Astrocyte (in vitro differentiated cells and primary cell): ENCODE measurements around the gene ADAMTS8. TPM values are rescaled to one million over a fixed set of nuclear protein-coding genes. Genes with fewer than 3 reads are reported as not detected.

Source experiments
- DNase-seq: peaks from one replicate; pipeline ENCODE4 v3.0.0-alpha.2; 2010; ENCODE audit warnings: low read depth
- FAIRE-seq: peaks from 2 replicates; lab custom pipeline; 2011; peaks lifted over from hg19 to GRCh38; lab: Jason Lieb, UNC
- H2AFZ ChIP-seq: 2 replicates; pipeline ENCODE4 v1.6.0; 2012; ENCODE audit warnings: low read depth, low read length, inconsistent platforms
- H3K27ac ChIP-seq: 2 replicates; pipeline ENCODE4 v1.5.1; 2011; ENCODE audit warnings: low read depth, low read length, inconsistent platforms
- H3K27me3 ChIP-seq: 2 replicates; pipeline ENCODE4 v1.6.0; 2011; ENCODE audit warnings: low read length, inconsistent platforms; ENCODE audit not compliant: insufficient read depth
- H3K36me3 ChIP-seq: 2 replicates; pipeline ENCODE4 v1.5.1; 2011; ENCODE audit warnings: low read length, inconsistent platforms; ENCODE audit not compliant: insufficient read depth
- H3K4me1 ChIP-seq: 2 replicates; pipeline ENCODE4 v1.5.1; 2011; ENCODE audit warnings: low read length, inconsistent platforms; ENCODE audit not compliant: insufficient read depth
- H3K4me2 ChIP-seq: 2 replicates; pipeline ENCODE4 v1.6.0; 2012; ENCODE audit warnings: low read length, inconsistent platforms
- H3K4me3 ChIP-seq: 2 replicates; pipeline ENCODE4 v1.5.1; 2011; ENCODE audit warnings: low read depth, mild to moderate bottlenecking, low read length, inconsistent platforms; ENCODE audit not compliant: insufficient read depth
- H3K79me2 ChIP-seq: 2 replicates; pipeline ENCODE4 v1.6.0; 2012; ENCODE audit warnings: mild to moderate bottlenecking, low read length, inconsistent platforms; ENCODE audit not compliant: insufficient read depth
- H3K9ac ChIP-seq: 2 replicates; pipeline ENCODE4 v1.6.0; 2012; ENCODE audit warnings: mild to moderate bottlenecking, low read length, inconsistent platforms
- H3K9me3 ChIP-seq: 2 replicates; pipeline ENCODE4 v1.5.1; 2012; ENCODE audit warnings: low read depth, mild to moderate bottlenecking, low read length, inconsistent platforms; ENCODE audit not compliant: insufficient read depth
- H4K20me1 ChIP-seq: 2 replicates; pipeline ENCODE4 v1.6.0; 2012; ENCODE audit warnings: low read length, inconsistent platforms; ENCODE audit not compliant: insufficient read depth
- H3K27ac Mint-ChIP-seq: one replicate; pipeline ENCODE4 v1.8.0; 2021; ENCODE audit warnings: mild to moderate bottlenecking, mixed read lengths; ENCODE audit not compliant: unreplicated experiment
- H3K27me3 Mint-ChIP-seq: one replicate; pipeline ENCODE4 v1.8.0; 2021; ENCODE audit warnings: low read depth, mixed read lengths; ENCODE audit not compliant: unreplicated experiment
- H3K36me3 Mint-ChIP-seq: one replicate; pipeline ENCODE4 v1.8.0; 2021; ENCODE audit warnings: low read depth, mixed read lengths; ENCODE audit not compliant: unreplicated experiment
- H3K4me1 Mint-ChIP-seq: one replicate; pipeline ENCODE4 v1.8.0; 2021; ENCODE audit warnings: low read depth, mixed read lengths; ENCODE audit not compliant: unreplicated experiment
- H3K4me3 Mint-ChIP-seq: one replicate; pipeline ENCODE4 v1.8.0; 2021; ENCODE audit warnings: mild to moderate bottlenecking, moderate library complexity, mixed read lengths; ENCODE audit not compliant: unreplicated experiment
- H3K9me3 Mint-ChIP-seq: one replicate; pipeline ENCODE4 v1.8.0; 2021; ENCODE audit warnings: mild to moderate bottlenecking, mixed read lengths; ENCODE audit not compliant: unreplicated experiment
- CTCF ChIP-seq: IDR thresholded peaks from 2 replicates; pipeline ENCODE4 v1.5.1; 2011; ENCODE audit warnings: low read depth, mild to moderate bottlenecking, inconsistent platforms, low read length, moderate library complexity; ENCODE audit not compliant: insufficient read depth
- EZH2 ChIP-seq: IDR thresholded peaks from 2 replicates; pipeline ENCODE4 v1.6.1; 2012; ENCODE audit warnings: mild to moderate bottlenecking, low read length, inconsistent platforms; ENCODE audit not compliant: insufficient read depth
- total RNA-seq: library from RNA; stranded (reverse); gene quantifications from 2 replicates; pipeline ENCODE4 v1.2.1, GENCODE V29; 2021

ADAMTS8 gene
- total RNA-seq, 1 donor from 2014 or later = 0.20 TPM

- no peak overlapping the region for H3K4me3 ChIP-seq
- DNase-seq = no peak
Observed at GRCh38 chr11:130427581-130428315, 661 bp downstream of the ADAMTS8 start.

GRCh38 chr11:130426837-130427341, 1.5 kb downstream of the ADAMTS8 start:
- H3K27ac Mint-ChIP-seq = no peak overlapping the region
- DNase-seq = no peak

More at GRCh38 chr11:130427581-130428315, 661 bp downstream of the ADAMTS8 start:
- peaks cover 3% of the 10 kb centered on the region for H3K36me3 Mint-ChIP-seq
- peak overlapping the region; percentile 66 for H3K27ac Mint-ChIP-seq
- peaks cover 3% of the 10 kb centered on the region for H3K4me1 Mint-ChIP-seq
- H3K4me3 Mint-ChIP-seq = peak overlapping the region; percentile 50
- H3K9me3 ChIP-seq = no peaks in the 10 kb centered on the region
- H3K9ac ChIP-seq = no peak overlapping the region
- no peaks in the 10 kb centered on the region for H3K36me3 ChIP-seq
- H3K4me1 ChIP-seq = no peaks in the 10 kb centered on the region
- FAIRE-seq = no peak
- H3K27me3 Mint-ChIP-seq = peaks cover 71% of the 10 kb centered on the region
- H3K27me3 ChIP-seq = peaks cover 72% of the 10 kb centered on the region
- no peak overlapping the region for H3K27ac ChIP-seq
- H3K79me2 ChIP-seq = no peaks in the 10 kb centered on the region
- H4K20me1 ChIP-seq = no peaks in the 10 kb centered on the region
- peaks cover 3% of the 10 kb centered on the region for H3K9me3 Mint-ChIP-seq
- no peak overlapping the region for H2AFZ ChIP-seq
- TF ChIP-seq EZH2 (peak; percentile 96), CTCF (no peak)
- H3K4me2 ChIP-seq = peak overlapping the region; percentile 81

More at GRCh38 chr11:130426837-130427341, 1.5 kb downstream of the ADAMTS8 start:
- Mint-ChIP-seq H3K36me3 (peaks cover 3% of the 10 kb centered on the region), H3K4me3 (peak overlapping the region; percentile 50), H3K4me1 (peaks cover 3% of the 10 kb centered on the region), H3K27me3 (peaks cover 80% of the 10 kb centered on the region), H3K9me3 (peaks cover 3% of the 10 kb centered on the region)
- no peak overlapping the region for H3K9ac ChIP-seq
- no peak overlapping the region for H2AFZ ChIP-seq
- H3K27me3 ChIP-seq = peaks cover 77% of the 10 kb centered on the region
- no peak overlapping the region for H3K27ac ChIP-seq
- H3K36me3 ChIP-seq = no peaks in the 10 kb centered on the region
- no peak for FAIRE-seq
- no peak overlapping the region for H3K4me3 ChIP-seq
- no peaks in the 10 kb centered on the region for H4K20me1 ChIP-seq
- no peaks in the 10 kb centered on the region for H3K4me1 ChIP-seq
- no peaks in the 10 kb centered on the region for H3K79me2 ChIP-seq
- no peaks in the 10 kb centered on the region for H3K9me3 ChIP-seq
- no peak overlapping the region for H3K4me2 ChIP-seq
- TF ChIP-seq CTCF (no peak), EZH2 (no peak)
